Osteoblast (primary cell): ENCODE measurements around the gene CCT6A. TPM values are rescaled to one million over a fixed set of nuclear protein-coding genes. Genes with fewer than 3 reads are reported as not detected.

Experiments used
- DNase-seq: peaks from one replicate; pipeline ENCODE4 v3.0.0; 2011; ENCODE audit warnings: low spot score, mixed read lengths; ENCODE audit not compliant: insufficient read length; ENCODE audit errors: missing footprints
- H2AFZ ChIP-seq: 2 replicates; pipeline ENCODE4 v1.6.0; 2011; ENCODE audit warnings: mild to moderate bottlenecking, low read length
- H3K27ac ChIP-seq: 2 replicates; pipeline ENCODE4 v1.5.1; 2011; ENCODE audit warnings: mild to moderate bottlenecking, low read depth, low read length, moderate library complexity
- H3K27me3 ChIP-seq: 2 replicates; pipeline ENCODE4 v1.6.0; 2012; ENCODE audit warnings: mild to moderate bottlenecking, control low read depth, inconsistent platforms, low read length, moderate library complexity; ENCODE audit not compliant: insufficient read depth
- H3K36me3 ChIP-seq: 2 replicates; pipeline ENCODE4 v1.5.1; 2011; ENCODE audit warnings: mild to moderate bottlenecking, low read length, control low read depth, moderate library complexity; ENCODE audit not compliant: insufficient read depth
- H3K4me1 ChIP-seq: 2 replicates; pipeline ENCODE4 v1.5.1; 2011; ENCODE audit warnings: mild to moderate bottlenecking, low read length, control low read depth, moderate library complexity; ENCODE audit not compliant: insufficient read depth
- H3K4me2 ChIP-seq: 2 replicates; pipeline ENCODE4 v1.6.0; 2011; ENCODE audit warnings: mild to moderate bottlenecking, low read length; ENCODE audit not compliant: insufficient read depth
- H3K4me3 ChIP-seq: fragments of 200-600 bp; sonication (generic); 3 replicates; pipeline ENCODE4 v1.5.1; 2012; ENCODE audit warnings: mild to moderate bottlenecking, low read length, inconsistent platforms; ENCODE audit not compliant: insufficient read depth
- H3K79me2 ChIP-seq: 2 replicates; pipeline ENCODE4 v1.6.0; 2012; ENCODE audit warnings: mild to moderate bottlenecking, low read length, control low read depth, inconsistent platforms; ENCODE audit not compliant: insufficient read depth
- H3K9me3 ChIP-seq: 2 replicates; pipeline ENCODE4 v1.5.1; 2011; ENCODE audit warnings: low read depth, low read length, control low read depth
- H4K20me1 ChIP-seq: 2 replicates; pipeline ENCODE4 v1.6.0; 2012; ENCODE audit warnings: mild to moderate bottlenecking, low read length, control low read depth; ENCODE audit not compliant: insufficient read depth
- total RNA-seq: library from RNA; depleted of rRNA; stranded (reverse); fragments of >200 nt; gene quantifications from 2 replicates; pipeline ENCODE4 v1.2.3, GENCODE V29; 2012
- TF ChIP-seq, protein P1 (sequence below): IDR thresholded peaks from 2 replicates; pipeline ENCODE4 v1.5.1; 2011; ENCODE audit warnings: mild to moderate bottlenecking, low read depth, low read length, moderate library complexity; ENCODE audit errors: extremely low read depth

The CCT6A gene, protein sequence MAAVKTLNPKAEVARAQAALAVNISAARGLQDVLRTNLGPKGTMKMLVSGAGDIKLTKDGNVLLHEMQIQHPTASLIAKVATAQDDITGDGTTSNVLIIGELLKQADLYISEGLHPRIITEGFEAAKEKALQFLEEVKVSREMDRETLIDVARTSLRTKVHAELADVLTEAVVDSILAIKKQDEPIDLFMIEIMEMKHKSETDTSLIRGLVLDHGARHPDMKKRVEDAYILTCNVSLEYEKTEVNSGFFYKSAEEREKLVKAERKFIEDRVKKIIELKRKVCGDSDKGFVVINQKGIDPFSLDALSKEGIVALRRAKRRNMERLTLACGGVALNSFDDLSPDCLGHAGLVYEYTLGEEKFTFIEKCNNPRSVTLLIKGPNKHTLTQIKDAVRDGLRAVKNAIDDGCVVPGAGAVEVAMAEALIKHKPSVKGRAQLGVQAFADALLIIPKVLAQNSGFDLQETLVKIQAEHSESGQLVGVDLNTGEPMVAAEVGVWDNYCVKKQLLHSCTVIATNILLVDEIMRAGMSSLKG
- 130 and 141 TPM in 2 replicates for total RNA-seq

DNA sequence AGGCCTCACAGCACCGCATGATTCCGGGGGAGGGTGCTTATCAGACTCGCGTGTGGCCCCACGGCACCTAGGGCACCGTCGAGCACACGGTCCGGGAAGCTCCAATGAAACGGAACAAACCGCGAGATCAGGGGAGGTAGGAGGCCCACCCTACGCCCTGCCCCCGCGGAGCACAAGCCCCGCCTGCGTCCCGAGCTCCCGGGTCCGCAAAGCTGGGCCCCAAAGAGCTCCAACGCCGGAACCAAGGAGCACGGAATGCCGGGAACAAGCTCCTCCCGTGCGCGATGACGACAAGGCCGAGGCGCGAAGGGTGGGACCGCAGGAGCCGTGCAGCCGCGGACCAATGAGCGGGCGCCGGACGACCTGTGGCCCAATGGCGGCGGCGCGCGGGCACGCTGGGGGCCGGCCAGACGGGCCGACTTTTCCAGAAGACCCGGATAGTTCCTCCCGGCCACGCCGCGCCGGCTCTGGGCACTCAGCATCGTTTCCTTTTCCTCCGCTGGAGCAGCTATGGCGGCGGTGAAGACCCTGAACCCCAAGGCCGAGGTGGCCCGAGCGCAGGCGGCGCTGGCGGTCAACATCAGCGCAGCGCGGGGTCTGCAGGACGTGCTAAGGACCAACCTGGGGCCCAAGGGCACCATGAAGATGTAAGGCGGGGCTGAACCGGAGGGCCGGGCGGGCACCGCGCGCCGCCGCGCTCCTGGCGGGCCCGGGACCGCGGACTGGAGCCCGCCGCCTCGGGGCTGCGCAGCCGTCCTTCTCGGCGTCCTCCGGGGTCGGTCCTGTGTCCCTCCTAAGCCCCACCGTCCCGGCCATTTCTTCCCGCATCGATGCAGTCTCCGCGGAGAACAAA lies at the start of gene CCT6A, which contains the start of gene PSPH:
Gene CCT6A, plus strand, starts transcription at position 427 of the 853 bp plus-strand sequence. Its CDS starts 84 bp downstream, at position 511.
Gene PSPH, minus strand, starts transcription at position 106 of the 853 bp plus-strand sequence. CDS start 30,232 bp downstream, outside the sequence.
- DNase-seq: peak; percentile 99
- Histone ChIP-seq H4K20me1 (peaks cover 7% of the 10 kb centered on the region), H3K27ac (peak within 1 kb of the TSS; percentile 94), H3K79me2 (peaks cover 54% of the 10 kb centered on the region), H3K36me3 (peaks cover 37% of the 10 kb centered on the region), H3K27me3 (no peaks in the 10 kb centered on the region), H2AFZ (peak within 1 kb of the TSS; percentile 93), H3K4me1 (peaks cover 38% of the 10 kb centered on the region), H3K4me3 (peak within 1 kb of the TSS; percentile 90), H3K4me2 (peak within 1 kb of the TSS; percentile 97), H3K9me3 (no peaks in the 10 kb centered on the region)
- TF ChIP-seq, protein P1, sequence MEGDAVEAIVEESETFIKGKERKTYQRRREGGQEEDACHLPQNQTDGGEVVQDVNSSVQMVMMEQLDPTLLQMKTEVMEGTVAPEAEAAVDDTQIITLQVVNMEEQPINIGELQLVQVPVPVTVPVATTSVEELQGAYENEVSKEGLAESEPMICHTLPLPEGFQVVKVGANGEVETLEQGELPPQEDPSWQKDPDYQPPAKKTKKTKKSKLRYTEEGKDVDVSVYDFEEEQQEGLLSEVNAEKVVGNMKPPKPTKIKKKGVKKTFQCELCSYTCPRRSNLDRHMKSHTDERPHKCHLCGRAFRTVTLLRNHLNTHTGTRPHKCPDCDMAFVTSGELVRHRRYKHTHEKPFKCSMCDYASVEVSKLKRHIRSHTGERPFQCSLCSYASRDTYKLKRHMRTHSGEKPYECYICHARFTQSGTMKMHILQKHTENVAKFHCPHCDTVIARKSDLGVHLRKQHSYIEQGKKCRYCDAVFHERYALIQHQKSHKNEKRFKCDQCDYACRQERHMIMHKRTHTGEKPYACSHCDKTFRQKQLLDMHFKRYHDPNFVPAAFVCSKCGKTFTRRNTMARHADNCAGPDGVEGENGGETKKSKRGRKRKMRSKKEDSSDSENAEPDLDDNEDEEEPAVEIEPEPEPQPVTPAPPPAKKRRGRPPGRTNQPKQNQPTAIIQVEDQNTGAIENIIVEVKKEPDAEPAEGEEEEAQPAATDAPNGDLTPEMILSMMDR: no peak

DNA sequence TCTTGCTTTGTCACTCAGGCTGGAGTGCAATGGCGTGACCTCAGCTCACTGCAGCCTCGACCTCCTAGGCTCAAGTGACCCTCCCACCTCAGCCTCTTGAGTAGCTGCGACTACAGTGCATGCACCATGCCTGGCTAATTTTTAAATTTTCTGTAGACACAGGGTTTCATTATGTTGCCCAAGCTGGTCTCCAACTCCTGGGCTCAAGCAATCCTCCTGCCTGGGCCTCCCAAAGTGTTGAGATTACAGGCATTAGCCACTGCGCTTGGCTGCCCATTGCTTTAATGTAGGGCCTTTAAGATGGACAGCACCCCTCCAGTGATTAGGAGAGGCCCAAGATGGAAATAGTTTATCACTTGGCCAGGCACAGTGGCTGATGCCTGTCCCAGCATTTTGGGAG lies 47.8 kb upstream of the CCT6A start:
- Histone ChIP-seq H3K4me3 (no peak overlapping the region), H3K36me3 (no peaks in the 10 kb centered on the region), H3K27me3 (no peaks in the 10 kb centered on the region)

DNA sequence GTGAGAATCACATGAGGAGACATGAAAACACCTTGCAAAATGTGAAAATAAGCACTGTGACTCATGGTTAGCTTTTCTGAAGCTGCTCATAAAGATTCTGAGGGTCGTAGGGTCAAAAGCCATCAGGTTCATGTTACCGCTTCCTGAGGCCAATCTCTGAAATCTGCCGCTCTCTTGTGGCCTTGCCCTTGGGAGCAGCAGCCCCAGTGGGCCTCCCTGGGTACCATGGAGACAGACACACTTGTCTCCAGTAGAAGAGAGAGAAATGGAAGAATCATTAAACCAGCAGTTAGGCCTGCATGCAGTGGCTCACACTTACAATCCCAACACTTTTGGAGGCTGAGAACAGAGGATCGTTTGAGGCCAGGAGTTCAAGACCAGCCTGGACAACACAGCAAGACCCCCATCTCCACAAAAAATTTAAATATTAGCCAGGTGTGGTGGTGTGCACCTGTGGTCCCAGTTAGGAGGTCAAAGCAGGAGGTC lies 44.4 kb upstream of the CCT6A start:
- TF ChIP-seq, protein P1: no peak
- Histone ChIP-seq H3K4me3 (no peak overlapping the region), H3K9me3 (no peaks in the 10 kb centered on the region), H3K27ac (no peak overlapping the region), H3K27me3 (no peaks in the 10 kb centered on the region), H3K36me3 (peaks cover 4% of the 10 kb centered on the region), H2AFZ (no peak overlapping the region), H3K4me1 (peaks cover 5% of the 10 kb centered on the region), H3K4me2 (no peak overlapping the region), H4K20me1 (no peaks in the 10 kb centered on the region), H3K79me2 (no peaks in the 10 kb centered on the region)
- DNase-seq: no peak

More for the DNA sequence above, 47.8 kb upstream of the CCT6A start:
- DNase-seq: no peak
- Histone ChIP-seq H2AFZ (no peak overlapping the region), H3K4me2 (no peak overlapping the region), H3K27ac (no peak overlapping the region), H3K4me1 (peaks cover 5% of the 10 kb centered on the region), H4K20me1 (no peaks in the 10 kb centered on the region), H3K9me3 (no peaks in the 10 kb centered on the region), H3K79me2 (no peaks in the 10 kb centered on the region)
- TF ChIP-seq, protein P1: no peak
